IPS-20b (cell line): ENCODE data around the gene COX19.

Experiments
- H3K27ac ChIP-seq: one replicate; pipeline ENCODE4 v1.5.1; 2013; ENCODE audit warnings: low read length
- H3K27me3 ChIP-seq: 2 replicates; pipeline ENCODE4 v1.6.1; 2013; ENCODE audit warnings: mild to moderate bottlenecking, low read length, inconsistent platforms; ENCODE audit not compliant: insufficient read depth
- H3K36me3 ChIP-seq: 2 replicates; pipeline ENCODE4 v1.6.1; 2013; ENCODE audit warnings: low read depth, mild to moderate bottlenecking, inconsistent platforms, low read length, moderate library complexity; ENCODE audit not compliant: insufficient read depth
- H3K4me1 ChIP-seq: 2 replicates; pipeline ENCODE4 v1.6.1; 2013; ENCODE audit warnings: mild to moderate bottlenecking, control low read depth, inconsistent platforms, low read length, moderate library complexity; ENCODE audit not compliant: insufficient read depth
- H3K4me3 ChIP-seq: 2 replicates; pipeline ENCODE4 v1.5.1; 2013; ENCODE audit warnings: mild to moderate bottlenecking, low read length, inconsistent platforms
- H3K9ac ChIP-seq: 2 replicates; pipeline ENCODE4 v1.6.1; 2013; ENCODE audit warnings: low read depth, mild to moderate bottlenecking, inconsistent platforms, low read length, moderate library complexity
- H3K9me3 ChIP-seq: 2 replicates; pipeline ENCODE4 v1.6.1; 2013; ENCODE audit warnings: mild to moderate bottlenecking, low read depth, low read length, inconsistent platforms; ENCODE audit not compliant: insufficient read depth

COX19 gene

GRCh38 chr7:919114-919442 lies 56.3 kb downstream of the COX19 start:
- no peaks in the 10 kb centered on the region for H3K4me1 ChIP-seq
- H3K27ac ChIP-seq, result no peak overlapping the region
- no peak overlapping the region for H3K4me3 ChIP-seq
- H3K36me3 ChIP-seq, result no peaks in the 10 kb centered on the region
- H3K27me3 ChIP-seq, result no peaks in the 10 kb centered on the region
- no peaks in the 10 kb centered on the region for H3K9me3 ChIP-seq
- H3K9ac ChIP-seq, result no peak overlapping the region

GRCh38 chr7:918441-919113 lies 56.8 kb downstream of the COX19 start:
- Histone ChIP-seq H3K9ac (no peak overlapping the region), H3K9me3 (no peaks in the 10 kb centered on the region), H3K4me1 (no peaks in the 10 kb centered on the region), H3K36me3 (no peaks in the 10 kb centered on the region), H3K4me3 (no peak overlapping the region), H3K27ac (no peak overlapping the region), H3K27me3 (no peaks in the 10 kb centered on the region)

GRCh38 chr7:918118-918425 lies 57.3 kb downstream of the COX19 start:
- no peaks in the 10 kb centered on the region for H3K27me3 ChIP-seq
- no peak overlapping the region for H3K4me3 ChIP-seq
- no peaks in the 10 kb centered on the region for H3K36me3 ChIP-seq
- no peak overlapping the region for H3K9ac ChIP-seq
- H3K9me3 ChIP-seq, result no peaks in the 10 kb centered on the region
- no peak overlapping the region for H3K27ac ChIP-seq
- no peaks in the 10 kb centered on the region for H3K4me1 ChIP-seq

- no peaks in the 10 kb centered on the region for H3K4me1 ChIP-seq
- no peaks in the 10 kb centered on the region for H3K27me3 ChIP-seq
- H3K27ac ChIP-seq, result no peak overlapping the region
- no peak overlapping the region for H3K9ac ChIP-seq
- no peak overlapping the region for H3K4me3 ChIP-seq
- no peaks in the 10 kb centered on the region for H3K9me3 ChIP-seq
- H3K36me3 ChIP-seq, result no peaks in the 10 kb centered on the region
Observed at GRCh38 chr7:917255-918117, 57.9 kb downstream of the COX19 start.

GRCh38 chr7:916291-916941 lies 58.9 kb downstream of the COX19 start:
- no peak overlapping the region for H3K9ac ChIP-seq
- H3K9me3 ChIP-seq, result no peaks in the 10 kb centered on the region
- no peaks in the 10 kb centered on the region for H3K4me1 ChIP-seq
- H3K27me3 ChIP-seq, result no peaks in the 10 kb centered on the region
- H3K4me3 ChIP-seq, result no peak overlapping the region
- no peaks in the 10 kb centered on the region for H3K36me3 ChIP-seq
- H3K27ac ChIP-seq, result no peak overlapping the region
